HG03460 (cell line): ENCODE results near the gene SOX21.
"Not testable (repeated sequence)": the region's sequence is repeated elsewhere in the genome, so short reads cannot be mapped to it uniquely, and the experiment has no call there.

Source experiments
- ATAC-seq: cut with Tn5 transposase; IDR thresholded peaks from one replicate; pipeline ENCODE4 v1.9.1; 2021; ENCODE audit not compliant: unreplicated experiment

The SOX21 gene

GRCh38 chr13:94712287-94712811, at the start of gene SOX21:
TSS of gene SOX21 (minus strand) at chr13:94712545. CDS start at chr13:94712049, 496 bp downstream.
- ATAC-seq: no peak

GRCh38 chr13:94761407-94761806, 49.1 kb upstream of the SOX21 start:
- no peak for ATAC-seq

GRCh38 chr13:94759120-94759728, 46.9 kb upstream of the SOX21 start:
- ATAC-seq: no peak

GRCh38 chr13:94758436-94758960, 46.2 kb upstream of the SOX21 start:
- no peak for ATAC-seq

GRCh38 chr13:94753327-94753726, 41.0 kb upstream of the SOX21 start:
- ATAC-seq: no peak

- ATAC-seq: no peak
These were observed 36.8 kb upstream of the SOX21 start for GRCh38 chr13:94749162-94749561.

GRCh38 chr13:94739235-94739634, 26.9 kb upstream of the SOX21 start:
- ATAC-seq: no peak

- ATAC-seq: no peak
These were observed 18.7 kb upstream of the SOX21 start for GRCh38 chr13:94731028-94731427.

- not testable (repeated sequence) for ATAC-seq
These were observed 17.6 kb upstream of the SOX21 start for GRCh38 chr13:94729941-94730340.

- no peak for ATAC-seq
These were observed 14.1 kb upstream of the SOX21 start for GRCh38 chr13:94726425-94726824.

GRCh38 chr13:94722609-94723345, 10.4 kb upstream of the SOX21 start:
- ATAC-seq: no peak

GRCh38 chr13:94718697-94719096, 6.4 kb upstream of the SOX21 start:
- not testable (repeated sequence) for ATAC-seq

- ATAC-seq: no peak
These were observed 5.6 kb upstream of the SOX21 start for GRCh38 chr13:94717916-94718315.

- no peak for ATAC-seq
These were observed 3.7 kb upstream of the SOX21 start for GRCh38 chr13:94716016-94716415.

GRCh38 chr13:94713561-94714182, 1.3 kb upstream of the SOX21 start:
- no peak for ATAC-seq

GRCh38 chr13:94712812-94713560, 641 bp upstream of the SOX21 start:
- ATAC-seq: no peak

GRCh38 chr13:94711561-94712286, 621 bp downstream of the SOX21 start:
- ATAC-seq: no peak

- no peak for ATAC-seq
These were observed 1.3 kb downstream of the SOX21 start for GRCh38 chr13:94710881-94711560.

- no peak for ATAC-seq
These were observed 2.1 kb downstream of the SOX21 start for GRCh38 chr13:94710065-94710781.
